Measurements from ENCODE around the gene GARIN5B. TPM values are rescaled to one million over a fixed set of nuclear protein-coding genes. Genes with fewer than 3 reads are reported as not detected.
"Not testable (repeated sequence)": the region's sequence is repeated elsewhere in the genome, so short reads cannot be mapped to it uniquely, and the experiment has no call there.

The GARIN5B gene
- polyA plus RNA-seq, 3 donors, result not detected

DNA sequence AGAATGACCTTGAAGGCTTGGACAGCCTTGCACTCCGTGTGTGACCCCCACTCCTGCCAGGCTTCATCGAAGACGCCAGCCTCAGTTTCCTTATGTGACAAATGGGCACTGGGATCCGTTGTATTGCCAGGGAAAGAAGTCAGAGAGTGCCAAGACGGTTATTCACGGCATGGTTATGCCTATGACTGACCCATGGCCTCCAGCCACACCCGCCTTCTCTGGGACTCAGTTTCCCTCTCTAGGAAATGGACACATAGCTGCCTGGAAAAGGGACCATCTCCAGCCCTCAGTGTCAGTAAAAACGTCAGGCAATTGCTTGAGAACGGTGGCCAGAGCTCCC is 45.4 kb upstream of the GARIN5B start:
- H3K27ac ChIP-seq (ENCODE audit: low read depth in 1 of 2, low read length in 2 of 2), result peak overlapping the region; percentile 95 to 96
- 69% methylated on average over 7 of the region's 9 CpGs for WGBS (ENCODE audit: insufficient coverage)
- H4K20me1 ChIP-seq (ENCODE audit: insufficient read depth, low read length), result peaks cover 14% of the 10 kb centered on the region
- peak overlapping the region; percentile 96 to 98 (median 97) for H3K27ac Mint-ChIP-seq
- DNase-seq, result no peak
- peaks cover 22 to 31% of the 10 kb centered on the region in 2 donors for H3K4me1 ChIP-seq (ENCODE audit: control insufficient read depth in 1 of 2, insufficient read depth in 2 of 2, low read length in 2 of 2)
- H3K36me3 ChIP-seq (replicated peaks in 1 of 2; ENCODE audit: control insufficient read depth in 1 of 2, insufficient read depth in 2 of 2, low read length in 2 of 2), result peaks cover 5 to 13% of the 10 kb centered on the region in 2 donors
- H3K4me3 ChIP-seq (replicated peaks in 1 of 3; ENCODE audit: low read depth in 2 of 3, low read length in 3 of 3), result peak overlapping the region; percentile 32 to 70 (median 37)
- peaks cover 19 to 29% of the 10 kb centered on the region in 2 donors for H3K36me3 Mint-ChIP-seq
- H3K9me3 ChIP-seq (replicated peaks in 1 of 2; ENCODE audit: control insufficient read depth in 1 of 2, insufficient read depth in 1 of 2, low read length in 2 of 2), result no peaks in the 10 kb centered on the region
- H3K9ac ChIP-seq (ENCODE audit: insufficient read depth, low read length, poor library complexity, severe bottlenecking), result peak overlapping the region; percentile 90
- peak overlapping the region; percentile 84 to 91 for H3K4me3 Mint-ChIP-seq
- TF ChIP-seq, protein P1, sequence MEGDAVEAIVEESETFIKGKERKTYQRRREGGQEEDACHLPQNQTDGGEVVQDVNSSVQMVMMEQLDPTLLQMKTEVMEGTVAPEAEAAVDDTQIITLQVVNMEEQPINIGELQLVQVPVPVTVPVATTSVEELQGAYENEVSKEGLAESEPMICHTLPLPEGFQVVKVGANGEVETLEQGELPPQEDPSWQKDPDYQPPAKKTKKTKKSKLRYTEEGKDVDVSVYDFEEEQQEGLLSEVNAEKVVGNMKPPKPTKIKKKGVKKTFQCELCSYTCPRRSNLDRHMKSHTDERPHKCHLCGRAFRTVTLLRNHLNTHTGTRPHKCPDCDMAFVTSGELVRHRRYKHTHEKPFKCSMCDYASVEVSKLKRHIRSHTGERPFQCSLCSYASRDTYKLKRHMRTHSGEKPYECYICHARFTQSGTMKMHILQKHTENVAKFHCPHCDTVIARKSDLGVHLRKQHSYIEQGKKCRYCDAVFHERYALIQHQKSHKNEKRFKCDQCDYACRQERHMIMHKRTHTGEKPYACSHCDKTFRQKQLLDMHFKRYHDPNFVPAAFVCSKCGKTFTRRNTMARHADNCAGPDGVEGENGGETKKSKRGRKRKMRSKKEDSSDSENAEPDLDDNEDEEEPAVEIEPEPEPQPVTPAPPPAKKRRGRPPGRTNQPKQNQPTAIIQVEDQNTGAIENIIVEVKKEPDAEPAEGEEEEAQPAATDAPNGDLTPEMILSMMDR (IDR thresholded peaks at IDR 0.05), result no peak
- H3K79me2 ChIP-seq (ENCODE audit: insufficient read depth, low read length), result peaks cover 40% of the 10 kb centered on the region
- H3K4me1 Mint-ChIP-seq, result peaks cover 22% of the 10 kb centered on the region
- peaks cover 0 to 12% (median 2%) of the 10 kb centered on the region in 7 donors for H3K9me3 Mint-ChIP-seq
- peaks cover 3 to 6% (median 4%) of the 10 kb centered on the region in 3 donors for H3K27me3 Mint-ChIP-seq (ENCODE audit: low read depth in 3 of 3)
- H3K4me2 ChIP-seq (replicated peaks; ENCODE audit: extremely low read depth, low read length, poor library complexity, severe bottlenecking), result peak overlapping the region; percentile 75
- H3K27me3 ChIP-seq (ENCODE audit: control insufficient read depth in 2 of 2, insufficient read depth in 2 of 2, low read length in 2 of 2), result no peaks in the 10 kb centered on the region
- intact Hi-C loops (cut with micrococcal nuclease), result loop anchor here in 1 of 2 donors (2.0 to 10.0 kb wide), 2 partner anchors 52 to 196 kb away; partner anchors contain the start of genes ISOC2, ZNF524 and ZNF865
- H2AFZ ChIP-seq (ENCODE audit: insufficient read depth, low read depth, low read length, poor library complexity, severe bottlenecking), result peak overlapping the region; percentile 85

DNA sequence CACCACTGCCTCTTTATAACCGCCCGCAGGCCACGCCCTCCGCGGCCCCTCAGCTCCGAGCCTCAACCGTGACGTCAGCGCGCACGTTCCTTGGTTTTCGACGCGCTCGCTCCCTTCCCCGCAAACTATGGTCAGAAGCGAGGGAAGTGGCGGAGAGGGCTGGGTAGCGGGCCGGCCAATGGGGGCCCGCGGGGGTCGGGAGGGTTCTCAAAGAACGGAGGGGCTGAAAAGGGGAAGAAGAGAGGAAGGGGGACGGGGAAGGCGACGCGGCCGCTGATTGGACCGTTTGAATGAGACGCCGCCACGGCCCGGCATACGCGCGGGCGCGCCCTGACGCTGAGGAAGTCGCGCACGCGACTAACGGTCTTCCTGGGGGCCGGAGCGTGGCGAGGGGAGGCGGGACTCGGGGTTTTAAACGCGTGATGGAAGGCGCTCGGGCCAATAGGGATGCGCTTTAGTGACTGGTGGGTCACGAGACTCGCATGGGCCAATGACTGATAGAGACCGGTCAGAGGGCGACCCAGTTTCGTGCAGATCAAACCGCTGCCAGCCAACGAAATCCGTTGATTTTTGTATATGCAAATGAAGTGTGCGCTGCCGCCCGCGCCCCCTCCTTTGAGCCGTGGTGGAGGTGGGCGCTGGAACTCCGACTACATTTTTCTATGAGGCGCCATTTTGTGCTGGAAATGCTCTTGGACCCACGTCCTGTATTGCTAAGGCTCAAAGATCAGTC is 44.9 kb upstream of the GARIN5B start:
- TF ChIP-seq, protein P1 (IDR thresholded peaks at IDR 0.05), result no peak
- Mint-ChIP-seq H3K27me3 (ENCODE audit: low read depth in 3 of 3) (peaks cover 3 to 6% (median 4%) of the 10 kb centered on the region in 3 donors), H3K36me3 (peaks cover 23 to 34% of the 10 kb centered on the region in 2 donors), H3K9me3 (peaks cover 0 to 12% (median 2%) of the 10 kb centered on the region in 7 donors), H3K4me3 (peak overlapping the region; percentile 84 to 91), H3K27ac (peak overlapping the region; percentile 96 to 98 (median 97)), H3K4me1 (peaks cover 26% of the 10 kb centered on the region)
- Histone ChIP-seq H4K20me1 (ENCODE audit: insufficient read depth, low read length) (peaks cover 18% of the 10 kb centered on the region), H3K27me3 (ENCODE audit: control insufficient read depth in 2 of 2, insufficient read depth in 2 of 2, low read length in 2 of 2) (no peaks in the 10 kb centered on the region), H3K9me3 (replicated peaks in 1 of 2; ENCODE audit: control insufficient read depth in 1 of 2, insufficient read depth in 1 of 2, low read length in 2 of 2) (no peaks in the 10 kb centered on the region), H3K4me2 (replicated peaks; ENCODE audit: extremely low read depth, low read length, poor library complexity, severe bottlenecking) (peak overlapping the region; percentile 81), H3K4me3 (replicated peaks in 1 of 3; ENCODE audit: low read depth in 2 of 3, low read length in 3 of 3) (peak overlapping the region; percentile 32 to 86 (median 37)), H2AFZ (ENCODE audit: insufficient read depth, low read depth, low read length, poor library complexity, severe bottlenecking) (peak overlapping the region; percentile 85), H3K79me2 (ENCODE audit: insufficient read depth, low read length) (peaks cover 45% of the 10 kb centered on the region), H3K27ac (ENCODE audit: low read depth in 1 of 2, low read length in 2 of 2) (peak overlapping the region; percentile 95 to 96), H3K4me1 (ENCODE audit: control insufficient read depth in 1 of 2, insufficient read depth in 2 of 2, low read length in 2 of 2) (peaks cover 22 to 31% of the 10 kb centered on the region in 2 donors), H3K36me3 (replicated peaks in 1 of 2; ENCODE audit: control insufficient read depth in 1 of 2, insufficient read depth in 2 of 2, low read length in 2 of 2) (peaks cover 9 to 19% of the 10 kb centered on the region in 2 donors), H3K9ac (ENCODE audit: insufficient read depth, low read length, poor library complexity, severe bottlenecking) (peak overlapping the region; percentile 90)
- 0% methylated on average over 70 of the region's 72 CpGs for WGBS (ENCODE audit: insufficient coverage)
- intact Hi-C loops (cut with micrococcal nuclease), result loop anchor here (1.0 to 10.0 kb wide), 4 partner anchors 21 to 197 kb away; partner anchors contain the start of genes ISOC2 (in 1 of the 2), ZNF524 (in 1 of the 2) and ZNF865 (in 1 of the 2)
- DNase-seq, result peak; percentile 99 to 100 (median 100)

DNA sequence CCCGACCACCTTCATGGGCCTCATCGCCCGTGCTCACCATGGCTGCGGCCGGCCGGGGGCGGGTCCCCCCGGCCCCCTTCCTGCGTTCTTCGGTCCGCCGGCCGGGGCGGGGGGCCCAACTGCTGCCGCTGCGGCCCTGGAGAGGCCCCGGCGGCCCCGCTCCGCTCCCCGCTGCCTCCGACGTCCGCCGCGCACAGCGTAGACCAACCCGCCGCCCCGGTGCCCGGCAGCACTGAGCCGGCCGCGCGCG is 44.4 kb upstream of the GARIN5B start, which contains the start of gene UBE2S:
TSS of gene UBE2S (minus strand) at position 239 of the 250 bp plus-strand sequence. CDS start at position 40, 199 bp downstream.
- not testable (repeated sequence) for DNase-seq; H3K9me3 ChIP-seq (replicated peaks in 1 of 2; ENCODE audit: control insufficient read depth in 1 of 2, insufficient read depth in 1 of 2, low read length in 2 of 2); H3K27me3 ChIP-seq (ENCODE audit: control insufficient read depth in 2 of 2, insufficient read depth in 2 of 2, low read length in 2 of 2); H3K27me3 Mint-ChIP-seq (ENCODE audit: low read depth in 3 of 3)
- under 1% methylated on average over 36 of the region's 36 CpGs for WGBS (ENCODE audit: insufficient coverage)
- peak within 1 kb of the TSS; percentile 90 for H3K9ac ChIP-seq (ENCODE audit: insufficient read depth, low read length, poor library complexity, severe bottlenecking)
- H3K36me3 ChIP-seq (replicated peaks in 1 of 2; ENCODE audit: control insufficient read depth in 1 of 2, insufficient read depth in 2 of 2, low read length in 2 of 2), result peaks cover 14 to 24% of the 10 kb centered on the region in 2 donors
- peaks cover 28 to 39% of the 10 kb centered on the region in 2 donors for H3K36me3 Mint-ChIP-seq
- intact Hi-C loops (cut with micrococcal nuclease), result loop anchor here (1.0 to 10.0 kb wide), 3 partner anchors 21 to 197 kb away; partner anchors contain the start of genes ZNF524 (in 1 of the 2) and ZNF865 (in 1 of the 2)
- H3K79me2 ChIP-seq (ENCODE audit: insufficient read depth, low read length), result peaks cover 50% of the 10 kb centered on the region
- H3K4me1 Mint-ChIP-seq, result peaks cover 29% of the 10 kb centered on the region
- H3K4me1 ChIP-seq (ENCODE audit: control insufficient read depth in 1 of 2, insufficient read depth in 2 of 2, low read length in 2 of 2), result peaks cover 22 to 31% of the 10 kb centered on the region in 2 donors
- peak within 1 kb of the TSS; percentile 96 to 98 (median 97) for H3K27ac Mint-ChIP-seq
- peak within 1 kb of the TSS; percentile 85 for H2AFZ ChIP-seq (ENCODE audit: insufficient read depth, low read depth, low read length, poor library complexity, severe bottlenecking)
- peaks cover 0 to 12% (median 2%) of the 10 kb centered on the region in 7 donors for H3K9me3 Mint-ChIP-seq
- peak within 1 kb of the TSS; percentile 81 for H3K4me2 ChIP-seq (replicated peaks; ENCODE audit: extremely low read depth, low read length, poor library complexity, severe bottlenecking)
- peak within 1 kb of the TSS; percentile 95 to 96 for H3K27ac ChIP-seq (ENCODE audit: low read depth in 1 of 2, low read length in 2 of 2)
- H4K20me1 ChIP-seq (ENCODE audit: insufficient read depth, low read length), result peaks cover 22% of the 10 kb centered on the region
- H3K4me3 ChIP-seq (replicated peaks in 1 of 3; ENCODE audit: low read depth in 2 of 3, low read length in 3 of 3), result peak within 1 kb of the TSS; percentile 55 to 86 (median 81)
- peak within 1 kb of the TSS; percentile 84 to 91 for H3K4me3 Mint-ChIP-seq
